Erythroblast (primary cell): ENCODE results near the gene LRP1B.

Source experiments
- DNase-seq, 2 experiments: peaks; one replicate each; lab custom pipeline; 2025; lab: John Stamatoyannopoulos, UW
- GATA1 ChIP-seq: IDR thresholded peaks from 2 replicates; pipeline ENCODE4 v1.6.1; 2011; ENCODE audit warnings: low read depth, mild to moderate bottlenecking, control low read depth, low read length, moderate library complexity
- POLR2A ChIP-seq: IDR thresholded peaks from 2 replicates; pipeline ENCODE4 v1.6.1; 2011; ENCODE audit warnings: mild to moderate bottlenecking, low read length

The LRP1B gene

DNA sequence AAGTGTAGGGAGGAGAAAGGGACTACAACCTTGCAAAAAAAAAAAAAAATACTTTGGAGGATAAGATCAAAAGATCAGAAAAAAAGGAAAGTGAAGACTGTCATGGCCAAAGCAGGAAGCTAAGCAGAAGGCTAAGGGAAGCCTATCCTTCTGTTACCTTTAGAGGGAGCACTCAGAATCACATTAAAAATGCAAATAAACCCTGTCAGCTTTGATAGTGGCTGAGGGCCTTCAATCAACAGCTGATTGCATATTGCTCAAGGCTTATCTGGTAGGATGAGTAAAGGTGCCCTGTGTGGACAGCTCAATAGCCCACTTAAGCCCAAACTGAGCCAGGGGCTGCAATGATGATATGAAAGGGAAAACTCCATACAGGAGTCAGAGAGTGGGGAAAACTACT, 1021.2 kb downstream of the LRP1B start:
- no peak for TF ChIP-seq GATA1
- no peak for TF ChIP-seq POLR2A
- DNase-seq, result no peak

DNA sequence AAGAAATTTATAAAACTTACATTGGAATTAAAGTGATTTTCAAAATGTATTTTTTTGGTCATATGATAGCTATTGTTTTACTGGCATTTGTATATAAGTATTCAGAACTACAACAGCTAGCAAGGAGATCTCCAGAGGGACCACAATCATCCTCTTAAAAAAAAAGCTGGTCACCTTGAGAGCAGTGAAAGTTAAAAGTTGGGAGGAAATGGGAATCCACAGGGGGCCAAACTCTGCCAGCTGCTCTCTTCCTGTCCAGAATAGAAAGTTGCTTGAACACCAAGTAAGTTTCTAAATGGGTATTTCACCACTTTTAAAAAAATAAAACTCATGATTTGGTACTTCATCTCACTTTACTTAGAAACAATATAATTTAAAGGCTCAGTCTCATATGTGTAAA, 1025.1 kb downstream of the LRP1B start:
- TF ChIP-seq POLR2A, result no peak
- TF ChIP-seq GATA1, result no peak
- DNase-seq, result no peak

DNA sequence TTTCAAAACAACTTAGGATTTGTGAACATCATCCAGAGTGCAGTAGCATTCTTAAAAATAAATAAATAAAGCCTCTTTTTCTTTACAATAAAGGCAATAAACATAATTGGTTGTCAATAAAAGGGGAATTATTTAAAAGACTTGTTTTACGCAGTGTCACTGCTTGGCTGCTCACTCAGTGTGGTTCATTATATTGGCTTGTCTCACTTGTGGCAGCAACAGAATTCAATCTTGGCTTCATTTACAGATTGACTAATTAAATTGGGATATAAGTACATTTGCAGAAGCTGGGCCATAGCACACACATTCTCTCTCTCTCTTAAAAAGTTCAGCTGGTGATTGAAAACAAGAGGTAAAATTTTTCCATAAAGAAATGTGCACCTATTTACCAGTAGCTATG, 1027.6 kb downstream of the LRP1B start:
- DNase-seq, result no peak

DNA sequence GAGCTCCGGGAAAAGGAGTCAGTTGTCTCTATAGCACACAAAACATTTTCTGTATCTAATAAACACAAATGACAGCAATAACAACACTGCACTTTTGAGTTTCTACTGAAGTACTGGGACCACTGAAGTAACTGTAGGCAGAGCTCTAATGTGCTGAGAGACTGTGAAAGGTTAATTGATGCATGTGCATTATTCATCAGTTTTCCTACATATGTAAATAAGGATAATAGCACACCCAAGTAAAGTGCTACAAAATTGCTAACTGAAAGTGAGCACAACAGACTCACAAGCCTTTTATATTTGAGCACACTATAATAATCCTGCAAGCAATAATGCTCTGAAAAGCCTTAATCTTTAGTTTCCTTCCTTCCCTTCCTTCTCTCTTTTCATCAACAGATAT, 1051.6 kb downstream of the LRP1B start:
- no peak for DNase-seq

More for the DNA sequence above, 1027.6 kb downstream of the LRP1B start:
- TF ChIP-seq GATA1 (no peak), POLR2A (no peak)

DNA sequence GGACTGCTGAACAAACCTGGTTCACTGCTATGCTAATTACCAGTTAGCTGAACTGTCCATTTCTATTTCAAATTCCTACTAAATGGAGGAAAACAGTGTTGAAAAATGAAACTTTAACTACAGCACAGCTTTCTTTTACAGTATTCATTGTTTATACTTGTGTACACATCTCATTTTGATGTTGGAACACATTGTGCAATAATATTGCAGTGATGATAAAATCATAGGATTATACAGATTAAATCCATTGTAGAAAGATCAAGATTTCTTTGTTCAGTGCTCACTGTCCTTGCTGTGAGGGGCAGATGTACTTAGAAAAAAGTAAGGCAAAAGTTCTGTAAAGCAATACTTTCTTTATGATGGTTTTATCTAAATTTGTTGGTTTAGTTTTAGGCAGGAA, 1055.1 kb downstream of the LRP1B start:
- DNase-seq, result no peak
- TF ChIP-seq GATA1 (no peak), POLR2A (no peak)

More for the DNA sequence above, 1051.6 kb downstream of the LRP1B start:
- TF ChIP-seq POLR2A (no peak), GATA1 (no peak)

DNA sequence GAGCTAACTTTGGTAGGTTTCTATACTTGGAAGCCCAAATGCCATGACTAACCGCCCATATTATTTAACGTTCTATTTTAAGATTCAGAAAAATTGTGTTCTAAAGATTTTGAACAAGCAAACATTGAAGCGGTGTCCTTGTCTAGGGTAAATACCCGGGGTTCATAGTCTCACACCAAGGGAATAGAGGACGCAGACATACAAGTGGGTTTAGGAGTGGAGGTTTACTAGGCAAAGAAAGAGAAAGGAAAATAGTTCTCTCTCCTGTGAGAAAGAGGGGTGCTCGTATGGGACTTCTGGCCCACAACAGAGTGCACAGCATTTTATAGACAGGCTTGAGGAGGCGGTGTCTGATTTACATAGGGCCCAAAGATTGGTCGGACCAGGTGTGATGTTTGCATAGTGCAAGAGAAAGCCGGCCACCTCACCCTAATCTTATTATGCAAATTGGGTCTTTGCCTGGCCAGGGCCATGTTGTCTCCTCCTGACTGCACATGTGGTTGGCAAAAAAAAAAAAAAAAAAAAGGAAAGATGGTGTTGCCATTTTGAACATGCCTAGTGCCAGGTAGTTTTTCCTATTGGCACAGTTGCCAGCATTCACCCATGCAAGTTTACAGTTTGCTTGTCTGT, 1062.6 kb downstream of the LRP1B start:
- no peak for TF ChIP-seq GATA1
- TF ChIP-seq POLR2A, result no peak
- DNase-seq, result no peak

DNA sequence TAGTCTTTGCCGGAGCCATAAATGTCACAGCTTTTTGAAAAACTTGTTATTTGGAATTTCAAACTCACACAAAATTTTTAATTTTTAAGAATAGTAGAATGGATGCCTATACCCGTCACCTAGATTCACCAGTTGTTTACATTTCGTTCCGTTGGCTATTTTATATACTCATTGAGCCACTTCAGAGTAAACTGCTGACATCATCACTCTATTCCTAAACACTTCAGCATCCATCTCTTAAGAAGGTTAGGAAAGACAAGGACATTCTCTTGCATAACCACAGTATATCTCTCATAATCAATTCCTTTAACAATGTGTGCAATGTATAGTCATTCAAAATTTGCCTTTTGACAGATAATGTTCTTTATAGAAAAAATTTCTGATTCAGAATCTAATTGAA, 1065.8 kb downstream of the LRP1B start:
- TF ChIP-seq POLR2A, result no peak
- no peak for TF ChIP-seq GATA1
- no peak for DNase-seq

DNA sequence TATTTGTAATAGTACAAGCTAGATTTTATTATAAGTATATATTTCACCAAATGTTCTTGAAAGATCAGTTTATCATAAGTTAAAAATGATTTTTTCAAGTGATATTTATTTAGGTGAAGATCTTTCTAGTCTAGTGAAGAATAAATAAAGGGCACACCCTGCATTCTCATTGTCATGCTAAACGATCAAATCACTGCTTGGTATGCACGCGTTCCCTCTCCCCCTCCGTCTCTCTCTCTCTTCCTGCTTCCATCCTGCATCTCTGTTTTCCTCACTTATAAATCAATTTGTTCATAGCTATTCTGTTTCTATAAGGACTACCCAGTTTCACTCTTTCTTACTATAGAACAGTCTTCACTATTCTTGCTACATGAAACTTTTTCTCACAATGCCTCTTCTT, 1067.4 kb downstream of the LRP1B start:
- TF ChIP-seq GATA1 (no peak), POLR2A (no peak)
- DNase-seq, result no peak

DNA sequence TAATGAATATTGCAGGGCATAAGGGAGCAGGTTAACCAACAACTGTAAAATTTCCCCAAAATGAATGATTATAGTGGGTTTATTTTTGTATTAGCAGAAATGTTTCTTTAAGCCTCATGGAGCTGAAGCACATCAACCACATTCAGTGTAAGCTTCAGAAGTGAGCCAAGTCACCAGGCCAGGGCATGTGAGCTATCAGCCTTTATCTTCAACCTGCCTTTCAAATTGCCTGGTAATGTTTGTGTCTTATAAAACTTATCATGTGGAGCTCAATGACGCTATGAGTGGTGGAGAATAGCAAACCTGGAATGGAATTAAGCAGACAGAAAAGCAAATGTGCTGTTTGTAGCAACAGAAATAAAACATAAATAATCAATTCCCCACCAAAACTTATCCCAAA, 1068.4 kb downstream of the LRP1B start:
- DNase-seq, result no peak
- no peak for TF ChIP-seq POLR2A
- TF ChIP-seq GATA1, result no peak

DNA sequence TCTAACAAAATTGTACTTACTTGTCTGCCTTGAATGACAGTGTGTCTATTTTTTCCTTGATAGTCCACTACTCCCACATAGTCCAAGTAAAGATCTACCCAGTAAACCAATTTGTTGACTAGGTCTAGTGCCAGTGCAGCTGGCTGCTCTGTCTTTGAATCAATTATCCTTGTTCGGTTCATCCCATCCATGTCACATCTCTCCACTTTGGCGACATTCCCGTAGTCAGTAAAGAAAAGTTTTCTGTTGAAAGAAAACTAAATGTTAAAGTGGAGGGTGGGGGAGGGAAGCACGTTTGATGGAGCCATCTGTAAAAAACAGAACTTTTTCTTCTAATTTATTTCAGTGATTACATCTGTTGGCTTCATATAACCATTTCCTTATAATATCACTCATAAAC, 1068.8 kb downstream of the LRP1B start:
- no peak for DNase-seq
- no peak for TF ChIP-seq POLR2A
- TF ChIP-seq GATA1, result no peak

DNA sequence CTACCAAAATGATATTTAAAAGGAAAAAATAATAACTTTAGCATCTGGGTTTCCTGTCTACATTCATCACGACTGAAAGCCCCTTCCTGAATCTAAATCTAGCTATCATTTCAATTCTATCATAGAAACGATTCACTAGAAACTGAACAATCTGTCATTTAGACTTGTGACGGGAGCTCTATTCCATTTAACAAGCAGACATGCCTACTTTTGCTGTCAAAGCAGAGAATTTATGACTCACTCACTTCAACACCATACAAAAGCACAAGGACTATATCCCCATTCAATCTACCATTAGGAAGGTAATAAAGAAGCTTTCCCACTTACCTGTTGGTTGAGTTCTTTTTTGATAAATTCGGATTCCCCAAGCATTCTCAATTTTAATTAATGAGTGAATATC, 1072.3 kb downstream of the LRP1B start:
- no peak for TF ChIP-seq GATA1
- DNase-seq, result no peak

DNA sequence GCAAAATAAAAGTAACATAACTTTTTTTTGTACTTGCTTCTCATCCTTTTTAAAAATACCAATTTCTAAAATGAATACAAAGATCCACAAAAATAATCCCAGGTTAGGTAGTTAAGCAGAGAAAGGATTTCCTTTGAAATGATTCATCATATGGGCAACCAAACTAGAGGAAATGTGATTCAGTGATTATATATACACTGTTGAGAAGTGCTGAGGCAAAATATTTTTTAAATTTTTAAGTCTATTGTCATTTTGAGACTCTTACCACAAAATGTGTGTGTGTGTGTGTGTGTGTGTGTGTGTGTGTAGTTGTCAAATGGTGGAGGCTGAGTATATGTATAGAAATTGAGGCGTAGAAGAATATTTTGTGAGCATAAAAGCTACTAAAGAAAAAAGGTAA, 1075.3 kb downstream of the LRP1B start:
- no peak for DNase-seq
- TF ChIP-seq GATA1 (no peak), POLR2A (no peak)

DNA sequence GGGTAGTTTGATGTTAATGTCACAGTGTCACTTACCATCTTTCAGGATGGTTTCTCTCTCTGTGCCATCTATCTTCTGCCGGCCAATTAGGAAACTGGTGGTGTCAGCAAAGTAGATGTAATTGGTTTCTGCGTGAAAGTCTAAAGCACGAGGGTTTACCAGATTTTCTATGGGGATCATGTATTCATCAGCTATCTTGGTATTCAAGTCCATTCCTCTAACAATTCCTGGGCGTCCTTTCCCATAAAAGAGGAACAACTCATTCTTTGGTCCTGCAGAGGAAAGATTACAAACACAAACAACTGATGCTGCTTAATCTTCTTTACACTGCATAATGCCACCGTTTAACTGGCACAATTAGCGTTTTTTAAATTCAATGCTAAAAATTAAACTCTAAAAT, 1081.9 kb downstream of the LRP1B start:
- no peak for DNase-seq
- no peak for TF ChIP-seq POLR2A
- no peak for TF ChIP-seq GATA1

DNA sequence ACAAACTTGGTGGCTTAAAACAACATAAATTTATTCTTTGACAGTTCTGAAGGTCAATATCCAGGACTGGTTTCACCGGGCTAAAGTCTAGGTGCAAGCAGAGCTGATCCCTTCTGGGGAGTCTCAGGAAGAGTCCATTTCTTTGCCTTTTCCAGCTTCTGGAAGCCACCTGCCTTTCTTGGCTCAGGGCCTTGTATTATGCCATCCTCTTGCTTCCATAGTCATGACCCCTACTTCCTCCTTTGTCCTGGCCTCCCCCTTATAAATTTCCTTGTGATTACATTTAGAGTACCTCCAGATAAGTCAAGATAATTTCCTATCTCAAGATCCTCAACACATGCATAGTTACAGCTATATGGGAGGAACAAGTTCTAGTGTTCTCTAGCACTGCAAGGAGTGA, 1089.5 kb downstream of the LRP1B start:
- TF ChIP-seq POLR2A (no peak), GATA1 (no peak)
- no peak for DNase-seq

DNA sequence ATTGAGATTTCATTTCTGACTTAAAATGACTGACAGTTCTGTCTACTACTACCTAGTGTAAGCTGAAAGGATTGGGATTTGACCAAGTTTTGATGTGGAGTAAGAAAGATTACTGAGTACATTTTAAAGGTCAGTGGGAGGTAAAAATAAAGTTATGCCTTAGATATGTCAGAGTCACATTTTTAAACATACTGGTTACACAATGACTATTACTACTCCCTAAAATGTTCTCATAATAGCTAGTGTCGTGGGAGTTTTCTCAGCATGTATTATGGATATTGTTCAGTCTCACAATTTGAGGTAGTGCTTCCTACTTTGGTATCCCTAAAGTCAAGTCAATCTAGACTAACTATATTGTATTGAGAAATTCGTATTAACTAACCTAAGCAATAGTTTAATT, 1092.5 kb downstream of the LRP1B start:
- TF ChIP-seq GATA1, result no peak
- TF ChIP-seq POLR2A, result no peak
- DNase-seq, result no peak
